C4-2B (cell line): ENCODE results near the gene HPGDS.

Experiments
- H3K27ac ChIP-seq: fragments of 450-650 bp; 2 replicates; pipeline ENCODE4 v1.5.1; 2017
- ZFX ChIP-seq: fragments of 450-650 bp; IDR thresholded peaks from 2 replicates; pipeline ENCODE4 v1.6.1; 2017
- TF ChIP-seq, protein P1 (sequence below): fragments of 450-650 bp; conservative IDR thresholded peaks from 2 replicates; pipeline ENCODE4 v1.5.1; 2017; ENCODE audit warnings: mild to moderate bottlenecking

HPGDS gene

DNA sequence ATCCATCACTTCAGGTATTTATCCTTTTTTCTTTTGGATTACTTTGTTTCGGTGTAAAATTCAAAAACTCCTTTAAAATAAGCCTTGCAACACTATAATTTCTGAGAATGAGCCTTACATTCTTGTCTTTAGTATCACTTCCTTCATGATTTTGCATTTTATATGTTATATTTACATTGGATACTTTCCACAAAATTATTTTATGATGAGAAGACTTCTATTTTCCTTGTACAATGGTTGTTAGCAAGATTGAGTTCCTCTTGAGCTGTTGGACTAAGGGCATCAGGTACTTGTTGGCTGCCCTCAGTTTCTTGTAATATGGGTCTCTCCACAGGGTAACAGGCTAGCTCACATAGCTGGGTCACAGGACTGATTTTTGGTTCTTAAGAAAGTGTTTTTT is 22.7 kb upstream of the HPGDS start:
- no peak for TF ChIP-seq ZFX
- TF ChIP-seq, protein P1, sequence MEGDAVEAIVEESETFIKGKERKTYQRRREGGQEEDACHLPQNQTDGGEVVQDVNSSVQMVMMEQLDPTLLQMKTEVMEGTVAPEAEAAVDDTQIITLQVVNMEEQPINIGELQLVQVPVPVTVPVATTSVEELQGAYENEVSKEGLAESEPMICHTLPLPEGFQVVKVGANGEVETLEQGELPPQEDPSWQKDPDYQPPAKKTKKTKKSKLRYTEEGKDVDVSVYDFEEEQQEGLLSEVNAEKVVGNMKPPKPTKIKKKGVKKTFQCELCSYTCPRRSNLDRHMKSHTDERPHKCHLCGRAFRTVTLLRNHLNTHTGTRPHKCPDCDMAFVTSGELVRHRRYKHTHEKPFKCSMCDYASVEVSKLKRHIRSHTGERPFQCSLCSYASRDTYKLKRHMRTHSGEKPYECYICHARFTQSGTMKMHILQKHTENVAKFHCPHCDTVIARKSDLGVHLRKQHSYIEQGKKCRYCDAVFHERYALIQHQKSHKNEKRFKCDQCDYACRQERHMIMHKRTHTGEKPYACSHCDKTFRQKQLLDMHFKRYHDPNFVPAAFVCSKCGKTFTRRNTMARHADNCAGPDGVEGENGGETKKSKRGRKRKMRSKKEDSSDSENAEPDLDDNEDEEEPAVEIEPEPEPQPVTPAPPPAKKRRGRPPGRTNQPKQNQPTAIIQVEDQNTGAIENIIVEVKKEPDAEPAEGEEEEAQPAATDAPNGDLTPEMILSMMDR, result no peak
- no peak overlapping the region for H3K27ac ChIP-seq

DNA sequence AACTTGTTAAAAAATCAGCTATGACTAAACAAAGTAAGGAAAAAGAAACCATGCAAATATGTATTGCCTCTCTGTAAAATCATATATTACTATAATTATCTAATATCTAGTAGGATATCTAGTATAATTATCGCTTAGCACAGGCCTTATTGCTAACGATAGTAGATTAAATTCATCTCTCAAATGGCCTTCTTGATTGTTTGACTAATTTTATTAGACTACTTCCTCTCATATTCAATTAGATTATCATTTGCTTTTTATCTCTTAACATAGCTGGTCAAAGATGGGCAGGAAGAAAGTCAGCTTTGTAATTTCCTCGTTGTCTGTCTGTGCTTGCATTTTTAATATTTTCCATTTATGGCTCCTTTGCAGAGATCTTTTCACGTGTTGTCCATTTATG is 21.9 kb upstream of the HPGDS start:
- no peak for TF ChIP-seq ZFX
- TF ChIP-seq, protein P1, result no peak
- no peak overlapping the region for H3K27ac ChIP-seq

DNA sequence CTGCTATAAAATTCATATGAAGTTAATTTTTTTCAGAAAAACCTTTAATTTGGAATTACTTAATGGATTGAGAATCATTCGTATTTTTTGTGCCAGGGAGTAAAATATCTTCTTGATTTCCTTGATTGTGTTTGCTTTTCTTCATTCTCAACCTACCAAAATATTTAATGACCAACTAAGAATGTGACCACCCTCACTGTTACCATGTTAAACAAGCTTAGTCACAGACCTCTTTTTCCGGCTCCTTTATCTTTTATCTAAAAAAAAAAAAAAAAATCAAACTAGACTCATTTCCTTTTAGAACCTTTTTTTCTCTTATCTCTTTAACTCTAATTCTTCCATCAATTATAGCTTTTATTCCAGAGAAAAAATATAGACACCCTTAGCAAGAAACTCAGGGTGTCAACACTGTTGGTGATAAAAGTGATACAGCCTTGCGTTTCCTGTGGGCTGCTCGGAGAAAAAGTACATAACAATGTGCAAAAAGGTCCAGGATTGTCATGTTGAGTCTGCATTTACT is 20.6 kb upstream of the HPGDS start:
- no peak overlapping the region for H3K27ac ChIP-seq
- TF ChIP-seq, protein P1, result no peak
- TF ChIP-seq ZFX, result no peak

DNA sequence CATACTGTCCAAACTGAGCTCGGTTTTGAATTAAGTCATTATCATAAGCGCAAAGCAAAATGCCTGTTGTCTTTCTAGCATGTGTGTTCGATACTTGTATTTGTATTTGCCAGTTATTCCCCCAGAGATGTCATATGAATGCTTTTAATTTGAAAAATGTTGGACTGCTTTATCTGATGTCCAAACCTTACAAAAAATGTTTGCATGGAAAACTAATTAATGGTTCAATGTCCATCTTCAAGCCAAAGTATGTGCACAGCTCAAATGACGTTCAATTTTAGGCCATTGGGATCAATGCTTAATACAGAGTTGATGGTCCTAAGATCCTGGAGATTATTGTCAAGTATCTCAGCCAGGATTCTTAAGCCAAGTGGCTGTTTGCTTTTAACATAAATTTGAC is 17.2 kb upstream of the HPGDS start:
- TF ChIP-seq, protein P1, result no peak
- no peak for TF ChIP-seq ZFX
- no peak overlapping the region for H3K27ac ChIP-seq

DNA sequence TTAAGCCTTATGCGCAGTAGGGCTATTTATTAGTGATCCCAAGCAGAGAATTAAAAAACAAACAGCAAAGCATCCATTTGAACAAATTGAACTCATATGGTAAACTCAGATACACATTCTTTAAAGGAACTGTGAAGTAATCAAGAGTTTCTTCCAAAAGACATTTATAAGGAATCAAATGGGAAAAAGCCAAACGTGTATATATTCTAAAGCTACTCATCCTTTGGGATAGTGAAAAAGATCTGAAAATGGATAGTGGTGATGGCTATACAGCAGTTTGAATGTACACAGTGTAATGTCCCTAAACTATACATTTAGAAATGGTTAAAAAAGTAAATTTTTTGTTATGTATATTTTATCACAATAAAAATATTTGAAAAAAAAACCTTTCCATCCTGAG is 16.6 kb upstream of the HPGDS start:
- TF ChIP-seq, protein P1, result no peak
- TF ChIP-seq ZFX, result no peak
- no peak overlapping the region for H3K27ac ChIP-seq

DNA sequence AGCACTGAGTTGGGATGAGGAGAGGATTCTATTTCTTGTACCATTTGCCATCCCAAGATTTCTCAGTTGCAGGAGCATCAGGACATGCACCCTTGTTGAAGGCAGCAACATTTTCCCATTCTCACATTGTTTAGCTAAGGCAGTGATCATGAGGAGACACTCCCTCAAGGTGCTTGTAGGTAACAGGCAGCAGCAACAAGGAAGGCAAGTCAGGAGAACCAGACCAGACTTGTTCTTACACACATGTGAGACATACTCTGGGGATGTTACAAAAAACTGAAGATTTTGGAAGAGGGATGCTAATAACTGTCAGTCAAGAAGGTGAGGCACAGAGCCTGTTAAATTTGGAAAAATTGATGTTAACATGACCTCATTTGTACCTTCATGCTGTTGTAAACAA is 15.5 kb upstream of the HPGDS start:
- TF ChIP-seq, protein P1, result no peak
- TF ChIP-seq ZFX, result no peak
- no peak overlapping the region for H3K27ac ChIP-seq

DNA sequence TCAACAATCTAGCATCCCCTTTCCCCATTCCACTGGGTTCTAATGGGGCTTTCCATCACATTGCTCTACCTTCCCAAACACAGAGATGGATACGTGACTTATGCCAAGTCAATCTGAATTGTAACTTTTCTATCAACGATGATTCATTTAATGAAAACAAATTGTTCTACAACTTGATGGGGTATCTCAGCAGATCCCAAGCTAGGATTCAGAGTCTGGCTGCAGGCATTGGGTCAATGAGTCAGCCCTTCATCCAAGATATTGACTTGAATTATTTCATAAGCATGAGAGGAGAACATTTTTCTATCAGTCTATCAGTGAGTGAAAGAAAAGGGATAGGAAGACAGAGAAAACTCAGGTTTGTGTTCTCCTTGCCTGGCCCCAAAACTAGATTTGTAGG is 15.0 kb upstream of the HPGDS start:
- H3K27ac ChIP-seq, result no peak overlapping the region
- TF ChIP-seq, protein P1, result no peak
- TF ChIP-seq ZFX, result no peak
